HG03460 (cell line): ENCODE measurements around the gene TYMP.
"Not testable (repeated sequence)": the region's sequence is repeated elsewhere in the genome, so short reads cannot be mapped to it uniquely, and the experiment has no call there.

ENCODE experiments used
- ATAC-seq: cut with Tn5 transposase; IDR thresholded peaks from one replicate; pipeline ENCODE4 v1.9.1; 2021; ENCODE audit not compliant: unreplicated experiment

Gene TYMP

GRCh38 chr22:50562523-50563412 lies 33.0 kb upstream of the TYMP start, which contains the start of gene SYCE3:
Gene SYCE3 (minus strand): TSS chr22:50562919. CDS start chr22:50556405, 6,514 bp downstream.
- peak; percentile 91 for ATAC-seq

GRCh38 chr22:50561401-50562358 lies 31.9 kb upstream of the TYMP start:
- no peak for ATAC-seq

DNA sequence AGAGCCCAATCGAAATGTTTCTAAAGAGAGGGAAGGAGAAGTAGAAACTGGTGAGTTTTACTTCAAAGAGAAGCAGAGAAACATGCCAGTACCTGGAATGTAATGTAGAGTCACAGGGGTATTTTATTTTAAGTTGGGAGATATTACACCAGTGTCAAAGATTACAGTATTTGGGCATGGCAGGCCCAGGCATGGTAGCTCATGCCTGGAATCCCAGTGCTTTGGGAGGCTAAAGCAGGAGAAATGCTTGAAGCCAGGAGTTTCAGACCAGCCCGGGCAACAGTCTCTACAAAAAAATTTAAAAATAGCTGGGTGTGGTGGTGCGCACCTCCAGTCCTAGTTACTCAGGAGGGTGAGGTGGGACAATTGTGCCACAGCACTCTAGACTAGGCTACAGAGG lies 30.2 kb upstream of the TYMP start:
- no peak for ATAC-seq

DNA sequence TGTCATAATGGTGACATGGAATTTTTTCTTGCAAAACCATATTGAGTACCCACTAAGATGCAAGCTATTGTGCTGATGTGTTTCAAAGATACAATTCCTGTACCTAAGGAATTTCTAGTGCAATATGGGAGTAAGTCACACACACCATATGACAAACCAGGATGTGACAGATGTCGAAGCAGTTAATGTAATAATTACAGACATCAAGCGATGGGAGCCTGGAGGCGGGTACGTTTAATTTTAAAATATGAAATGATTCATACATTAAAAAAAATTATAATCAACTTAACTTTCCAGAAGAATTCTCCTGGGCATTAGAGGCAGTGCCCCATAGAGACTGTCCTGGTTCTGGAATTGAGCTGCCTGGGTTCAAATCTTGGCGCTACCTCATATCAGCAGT lies 26.9 kb upstream of the TYMP start:
- no peak for ATAC-seq

GRCh38 chr22:50553310-50553709 lies 23.5 kb upstream of the TYMP start:
- ATAC-seq: no peak

GRCh38 chr22:50551160-50551752 lies 21.4 kb upstream of the TYMP start:
- ATAC-seq: no peak

GRCh38 chr22:50550395-50550794 lies 20.6 kb upstream of the TYMP start:
- no peak for ATAC-seq

DNA sequence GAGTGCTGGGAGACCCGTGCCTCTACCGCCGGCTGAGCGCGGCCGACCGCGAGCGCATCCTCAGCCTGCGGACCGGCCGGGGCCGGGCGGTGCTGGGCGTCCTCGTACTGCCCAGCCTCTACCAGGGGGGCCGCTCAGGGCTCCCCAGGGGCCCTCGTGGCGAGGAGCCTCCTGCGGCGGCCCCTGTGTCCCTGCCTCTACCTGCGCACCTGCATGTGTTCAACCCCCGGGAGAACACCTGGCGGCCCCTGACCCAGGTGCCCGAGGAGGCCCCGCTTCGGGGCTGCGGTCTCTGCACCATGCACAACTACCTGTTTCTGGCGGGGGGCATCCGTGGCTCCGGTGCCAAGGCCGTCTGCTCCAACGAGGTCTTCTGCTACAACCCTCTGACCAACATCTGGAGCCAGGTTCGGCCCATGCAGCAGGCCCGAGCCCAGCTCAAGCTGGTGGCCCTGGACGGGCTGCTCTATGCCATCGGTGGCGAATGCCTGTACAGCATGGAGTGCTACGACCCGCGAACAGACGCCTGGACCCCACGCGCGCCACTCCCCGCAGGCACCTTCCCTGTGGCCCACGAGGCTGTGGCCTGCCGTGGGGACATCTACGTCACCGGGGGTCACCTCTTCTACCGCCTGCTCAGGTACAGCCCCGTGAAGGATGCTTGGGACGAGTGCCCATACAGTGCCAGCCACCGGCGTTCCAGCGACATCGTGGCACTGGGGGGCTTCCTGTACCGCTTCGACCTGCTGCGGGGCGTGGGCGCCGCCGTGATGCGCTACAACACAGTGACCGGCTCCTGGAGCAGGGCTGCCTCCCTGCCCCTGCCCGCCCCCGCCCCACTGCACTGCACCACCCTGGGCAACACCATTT lies 19.3 kb upstream of the TYMP start:
- ATAC-seq: no peak

- ATAC-seq: no peak
Observed at GRCh38 chr22:50548040-50548920, 18.5 kb upstream of the TYMP start.

GRCh38 chr22:50547263-50547985 lies 17.6 kb upstream of the TYMP start:
- ATAC-seq: no peak

DNA sequence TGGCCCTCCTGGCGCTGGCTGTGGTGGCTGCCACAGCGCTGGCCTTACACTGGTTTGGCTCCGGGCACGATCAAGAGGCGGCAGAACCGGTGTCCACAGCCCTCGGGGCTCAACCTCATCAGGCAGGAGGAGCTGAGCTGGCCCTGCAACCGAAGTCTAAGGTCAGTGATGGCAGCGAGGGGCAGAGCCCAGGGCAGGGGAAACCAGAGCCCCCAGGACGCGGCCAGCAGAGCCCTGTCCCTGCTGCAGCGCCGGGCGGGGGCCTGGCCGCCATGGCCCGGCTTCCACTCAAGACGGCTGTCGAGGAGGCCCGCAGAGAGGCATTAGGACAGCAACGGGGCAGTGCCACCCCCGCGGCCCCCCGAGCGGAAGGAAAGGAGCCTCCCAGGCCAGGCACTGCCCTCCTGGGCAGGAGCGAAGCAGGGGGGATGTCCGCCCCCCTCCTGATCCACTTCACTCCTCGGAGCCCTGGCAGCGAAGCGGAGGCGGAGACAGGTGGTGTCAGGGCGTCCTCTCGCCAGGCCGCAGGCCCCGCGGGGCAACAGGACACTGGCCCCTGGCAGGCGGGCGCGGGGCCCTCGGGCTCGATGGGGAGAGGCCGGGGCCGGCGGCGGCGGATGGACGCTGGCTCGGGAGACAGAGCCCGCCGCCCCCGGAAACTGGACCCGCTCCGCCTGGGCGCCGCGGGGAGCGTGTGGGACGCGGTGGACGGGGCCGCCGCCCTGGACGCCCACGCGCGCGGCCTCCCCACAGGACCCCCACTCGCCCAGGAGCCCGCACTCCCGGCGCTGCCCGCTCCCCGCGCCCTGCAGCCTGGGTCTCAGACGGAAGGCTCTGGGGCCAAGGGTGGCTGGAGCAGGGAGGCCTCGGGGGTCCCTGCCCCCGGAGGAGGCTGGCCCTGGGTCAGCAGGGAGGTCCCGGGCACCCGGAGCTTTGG lies 16.8 kb upstream of the TYMP start:
- no peak for ATAC-seq

DNA sequence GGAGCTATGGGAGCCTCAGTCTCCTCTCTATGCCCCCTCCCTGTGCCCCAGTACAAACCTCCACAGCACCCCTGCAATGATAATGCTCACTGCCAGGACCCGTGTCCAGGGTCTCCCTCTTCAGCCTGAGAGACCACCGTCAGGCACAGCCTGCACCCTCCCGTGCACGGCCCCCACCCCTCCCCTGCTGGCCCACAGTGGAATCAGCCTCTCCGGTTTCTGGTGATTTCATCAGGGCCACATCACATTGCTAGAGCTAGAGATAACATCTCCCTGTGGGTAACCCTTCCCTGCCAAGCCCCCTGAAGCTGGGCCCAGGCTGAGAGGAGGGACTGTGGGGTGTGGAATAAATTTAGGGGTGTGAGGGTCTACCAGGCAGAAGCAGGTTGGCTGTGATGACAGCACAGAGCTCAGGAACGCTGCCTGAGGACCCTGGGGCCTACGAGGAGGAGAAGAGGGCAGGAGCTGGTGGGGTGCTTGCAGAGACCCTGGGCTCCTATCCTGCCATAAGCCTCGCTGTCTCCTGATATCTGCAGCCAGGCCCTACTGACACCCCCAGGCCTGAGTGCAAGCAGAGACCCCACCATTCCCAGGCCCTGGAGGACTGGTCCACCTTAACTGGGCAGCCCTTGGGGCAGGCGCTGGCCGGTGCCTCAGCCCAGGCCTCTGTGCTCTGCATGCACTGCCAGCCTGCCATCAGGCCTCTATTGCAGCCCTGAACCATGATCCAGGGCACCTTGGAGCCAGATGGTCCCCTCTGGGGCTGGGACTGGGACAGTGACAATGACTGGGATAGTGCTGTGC lies 15.9 kb upstream of the TYMP start, which contains the start of gene KLHDC7B:
Gene KLHDC7B, plus strand, starts transcription at position 378 of the 804 bp plus-strand sequence. Its CDS starts 345 bp downstream, at position 723.
- no peak for ATAC-seq

GRCh38 chr22:50544746-50545253 lies 15.0 kb upstream of the TYMP start:
- no peak for ATAC-seq

DNA sequence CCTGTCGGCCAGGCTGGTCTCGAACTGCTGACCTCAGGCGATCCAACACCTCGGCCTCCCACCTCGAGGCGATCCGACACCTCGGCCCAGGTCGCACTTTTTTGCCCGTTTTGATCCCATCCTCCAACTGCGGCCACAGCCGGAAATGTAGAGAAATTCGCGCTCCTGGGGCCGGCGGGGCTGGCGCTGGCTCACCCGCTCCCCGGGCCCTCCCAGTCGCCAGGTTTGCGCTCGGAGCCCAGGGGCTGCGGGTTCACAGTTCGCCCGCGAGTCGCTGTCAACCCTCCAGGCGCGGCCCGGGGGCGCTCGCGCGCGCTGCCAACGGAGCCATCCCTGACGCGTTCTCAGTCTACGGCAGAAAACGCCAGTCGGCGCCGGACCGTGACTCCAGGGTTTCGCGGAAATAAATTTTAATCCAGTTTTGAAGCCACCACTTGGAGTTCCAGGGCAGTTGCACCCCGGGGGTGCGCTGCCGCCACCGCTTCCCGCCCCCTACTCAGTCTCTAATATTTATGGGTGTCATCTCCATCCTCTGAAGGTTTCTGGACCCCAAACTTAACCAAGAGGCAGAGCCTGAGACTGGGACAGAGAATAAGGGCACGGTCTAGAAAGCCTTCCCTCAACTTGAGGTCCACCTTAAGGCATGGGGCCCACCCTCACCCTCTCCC lies 14.4 kb upstream of the TYMP start:
- no peak for ATAC-seq

GRCh38 chr22:50542416-50542927 lies 12.7 kb upstream of the TYMP start:
- ATAC-seq: no peak

- not testable (repeated sequence) for ATAC-seq
Observed at GRCh38 chr22:50541667-50542026, 11.8 kb upstream of the TYMP start.
